GM12873 (cell line): ENCODE data around the gene CYP2D6.

ENCODE experiments used
- CTCF ChIP-seq: IDR thresholded peaks from 2 replicates; pipeline ENCODE4 v1.5.1; 2012; ENCODE audit warnings: low read depth, mild to moderate bottlenecking, moderate library complexity, low read length, control low read depth; ENCODE audit not compliant: insufficient read depth; ENCODE audit errors: missing control alignments

CYP2D6 gene

GRCh38 chr22:42167066-42167465 lies 36.5 kb upstream of the CYP2D6 start:
- TF ChIP-seq CTCF, result no peak

GRCh38 chr22:42164901-42165300 lies 34.3 kb upstream of the CYP2D6 start:
- no peak for TF ChIP-seq CTCF

- no peak for TF ChIP-seq CTCF
Observed at GRCh38 chr22:42163515-42163914, 32.9 kb upstream of the CYP2D6 start.

- no peak for TF ChIP-seq CTCF
Observed at GRCh38 chr22:42162728-42163489, 32.3 kb upstream of the CYP2D6 start.

GRCh38 chr22:42160830-42161696 lies 30.5 kb upstream of the CYP2D6 start:
- no peak for TF ChIP-seq CTCF

- no peak for TF ChIP-seq CTCF
Observed at GRCh38 chr22:42160251-42160650, 29.6 kb upstream of the CYP2D6 start.

- TF ChIP-seq CTCF, result no peak
Observed at GRCh38 chr22:42158456-42159132, 28.0 kb upstream of the CYP2D6 start.
